Hematopoietic multipotent progenitor cell treated with erythropoietin and hydrocortisone succinate and interleukin-3 and kit ligand, for 8 days (in vitro differentiated cells): Measurements from ENCODE around the gene MB.
"Not testable (repeated sequence)": the region's sequence is repeated elsewhere in the genome, so short reads cannot be mapped to it uniquely, and the experiment has no call there.

ENCODE experiments used
- DNase-seq: peaks from one replicate; pipeline ENCODE4 v3.0.0-alpha.2; 2015

The MB gene

DNA sequence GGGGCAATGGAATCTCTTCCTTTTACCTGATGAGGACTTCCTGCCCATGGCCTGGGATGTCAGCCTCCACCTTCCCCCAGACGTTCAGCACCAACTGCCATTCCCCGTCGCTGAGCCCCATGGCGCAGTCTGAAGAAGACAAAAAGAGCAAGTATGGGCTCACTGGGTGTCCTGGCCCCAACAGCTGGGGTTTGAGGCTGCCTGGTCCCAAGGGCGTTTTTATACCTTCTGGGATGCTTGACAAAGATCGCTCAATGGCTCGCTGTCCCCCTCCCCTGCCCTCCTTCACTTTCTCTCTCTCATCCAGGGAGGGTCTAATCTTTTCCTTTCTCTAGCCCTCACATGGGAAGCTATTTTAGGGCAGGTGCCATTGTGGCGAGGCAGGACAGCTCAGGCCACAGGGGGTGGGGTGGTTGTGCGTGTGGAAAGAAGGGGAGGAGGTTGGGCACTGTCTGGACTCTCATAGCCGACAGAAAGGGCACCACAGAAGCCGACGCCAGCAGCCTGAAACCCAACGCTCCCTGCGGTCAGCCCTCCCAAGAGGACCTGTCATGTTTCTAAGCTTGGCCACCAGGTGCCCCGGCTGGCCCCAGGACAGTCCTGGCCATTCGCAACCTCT lies at the start of gene MB:
MB (minus strand) TSS at position 193 of the 619 bp plus-strand sequence; CDS start at position 121, 72 bp downstream.
- no peak for DNase-seq

DNA sequence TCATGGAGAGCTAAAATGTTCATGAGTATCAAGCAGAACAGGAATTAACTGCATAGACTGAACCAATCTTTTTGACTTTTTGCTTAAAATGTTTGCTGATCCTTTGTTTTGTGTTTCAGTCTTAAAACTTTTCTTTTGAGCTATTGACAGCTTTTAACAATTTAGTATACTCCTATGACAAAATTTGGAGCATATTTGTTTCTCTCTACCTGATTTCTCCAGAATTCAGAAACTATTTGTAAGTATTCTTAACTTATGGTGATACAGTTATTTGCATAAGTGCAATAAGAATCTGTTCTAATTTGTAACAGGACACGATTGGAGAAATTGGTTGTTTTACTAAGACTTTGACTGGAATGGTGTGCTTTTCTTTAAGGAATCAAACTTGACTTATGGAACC lies 49.6 kb upstream of the MB start:
- DNase-seq, result not testable (repeated sequence)

DNA sequence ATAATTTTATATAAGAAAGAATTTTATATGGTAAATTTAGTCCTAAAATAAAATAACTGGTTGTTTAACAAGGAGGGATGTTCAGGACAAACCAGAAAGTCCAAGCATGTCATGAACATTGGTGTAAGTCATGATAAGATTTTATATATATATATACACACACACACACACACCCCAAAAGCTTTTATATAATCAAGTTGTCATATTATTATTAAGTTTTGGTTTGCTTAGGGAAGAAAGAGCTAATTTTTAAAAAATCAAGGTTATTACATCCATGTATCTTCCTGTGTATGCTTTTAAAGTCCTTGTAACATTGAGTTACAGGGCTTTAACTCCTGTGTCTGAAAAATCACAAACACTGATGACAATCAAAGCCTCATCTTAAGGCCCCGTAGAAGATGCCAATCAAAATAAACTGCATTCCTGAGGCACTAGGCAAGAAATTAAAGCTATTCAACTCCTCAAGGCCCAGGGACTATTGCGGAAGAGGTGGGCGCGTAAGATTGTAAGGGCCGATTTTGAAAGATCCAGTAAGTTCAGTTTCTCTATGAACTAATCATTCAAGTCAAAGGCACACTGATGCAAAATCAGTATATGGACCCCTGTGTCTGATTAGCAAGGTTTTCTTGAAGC lies 47.9 kb upstream of the MB start:
- no peak for DNase-seq

DNA sequence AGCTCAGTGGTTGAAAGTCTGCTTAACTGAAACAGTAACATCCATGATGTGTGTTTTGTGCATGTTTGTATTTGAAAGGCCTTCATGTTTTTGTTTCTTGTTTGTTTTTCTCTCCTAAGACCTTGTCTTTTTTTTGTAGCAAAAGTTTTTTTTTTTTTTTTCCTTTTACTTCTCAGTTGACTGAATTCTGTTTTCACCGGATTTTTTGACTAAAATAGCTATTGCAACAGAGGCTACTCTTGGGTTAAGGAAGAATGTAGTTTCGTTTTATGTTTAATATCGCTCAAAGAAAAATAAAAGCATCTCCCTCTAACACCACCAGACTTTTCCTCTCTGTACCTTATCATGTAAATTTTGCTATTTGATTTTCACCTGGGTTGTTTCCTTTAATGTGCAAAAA lies 46.2 kb upstream of the MB start:
- no peak for DNase-seq

DNA sequence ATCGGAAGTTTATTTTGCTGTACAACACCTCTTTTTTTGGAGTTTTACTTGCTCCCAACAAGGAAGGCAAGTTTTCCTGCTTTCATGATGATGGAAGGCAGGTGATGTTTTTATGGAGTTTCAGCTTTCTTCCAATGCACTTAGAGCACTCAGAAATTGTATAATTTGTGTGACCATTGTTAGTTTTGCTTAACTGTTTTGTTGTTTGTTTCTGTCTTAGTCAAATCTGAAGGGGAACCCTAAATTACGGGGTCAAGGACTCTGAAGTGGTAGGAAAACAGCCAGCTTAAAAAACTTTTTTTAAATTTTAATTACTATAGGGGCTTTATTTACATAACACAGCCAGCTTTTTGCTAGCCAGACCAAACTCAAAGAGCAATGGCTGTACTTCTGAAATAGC lies 45.8 kb upstream of the MB start:
- no peak for DNase-seq

DNA sequence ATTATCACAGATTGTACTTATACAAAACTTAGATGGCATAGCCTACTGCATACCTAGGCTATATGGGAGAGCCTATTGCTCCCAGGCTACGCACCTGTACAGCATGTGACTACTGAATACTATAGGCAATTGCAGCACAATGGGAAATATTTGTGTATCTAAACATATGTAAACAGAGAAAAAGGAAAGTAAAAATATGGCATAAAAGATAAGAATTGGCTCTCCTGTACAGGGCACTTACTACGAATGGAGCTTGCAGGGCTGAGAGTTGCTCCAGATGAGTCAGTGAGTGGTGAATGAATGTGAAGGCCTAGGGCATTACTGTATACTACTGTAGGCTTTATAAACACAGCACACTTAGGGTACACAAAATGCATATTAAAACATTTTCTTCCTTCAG lies 44.3 kb upstream of the MB start:
- peak; percentile 16 for DNase-seq

DNA sequence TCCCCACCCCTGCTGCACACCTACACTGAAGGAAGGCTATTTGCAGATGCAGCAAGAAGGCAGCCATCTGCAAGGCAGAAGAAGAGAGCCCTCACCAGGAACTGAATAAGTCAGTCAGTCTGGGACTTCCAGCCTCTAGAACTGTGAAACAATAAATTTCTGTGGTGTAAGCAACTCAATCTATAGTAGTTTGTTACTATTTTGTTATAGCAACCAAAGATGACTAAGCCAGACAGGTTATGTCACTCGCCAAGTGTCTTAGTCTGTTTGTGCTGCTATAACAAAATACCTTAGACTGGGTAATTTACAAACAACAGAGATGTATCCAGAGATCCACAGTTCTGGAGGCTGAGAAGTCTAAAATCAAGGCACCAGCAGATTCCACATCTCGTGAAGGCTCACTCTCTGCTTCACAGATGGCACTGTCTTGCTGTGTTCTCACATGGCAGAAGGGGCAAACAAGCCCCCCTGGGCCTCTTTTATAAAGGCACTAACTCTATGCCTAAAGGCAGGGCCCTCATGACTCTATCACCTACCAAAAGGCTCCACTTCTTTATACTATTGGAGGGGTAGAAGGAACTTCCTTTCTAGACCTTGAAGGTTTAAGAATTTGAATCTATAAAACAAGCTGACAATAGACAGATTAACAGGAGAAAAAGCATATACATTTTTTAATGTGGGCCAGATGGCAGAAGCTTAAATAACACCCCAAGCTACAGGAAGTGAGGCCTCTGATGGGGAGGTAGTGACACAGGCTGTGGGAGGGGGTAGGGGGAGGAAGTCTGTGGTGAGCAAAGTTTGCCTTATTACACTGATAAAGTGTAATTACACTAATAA lies 43.4 kb upstream of the MB start:
- no peak for DNase-seq

DNA sequence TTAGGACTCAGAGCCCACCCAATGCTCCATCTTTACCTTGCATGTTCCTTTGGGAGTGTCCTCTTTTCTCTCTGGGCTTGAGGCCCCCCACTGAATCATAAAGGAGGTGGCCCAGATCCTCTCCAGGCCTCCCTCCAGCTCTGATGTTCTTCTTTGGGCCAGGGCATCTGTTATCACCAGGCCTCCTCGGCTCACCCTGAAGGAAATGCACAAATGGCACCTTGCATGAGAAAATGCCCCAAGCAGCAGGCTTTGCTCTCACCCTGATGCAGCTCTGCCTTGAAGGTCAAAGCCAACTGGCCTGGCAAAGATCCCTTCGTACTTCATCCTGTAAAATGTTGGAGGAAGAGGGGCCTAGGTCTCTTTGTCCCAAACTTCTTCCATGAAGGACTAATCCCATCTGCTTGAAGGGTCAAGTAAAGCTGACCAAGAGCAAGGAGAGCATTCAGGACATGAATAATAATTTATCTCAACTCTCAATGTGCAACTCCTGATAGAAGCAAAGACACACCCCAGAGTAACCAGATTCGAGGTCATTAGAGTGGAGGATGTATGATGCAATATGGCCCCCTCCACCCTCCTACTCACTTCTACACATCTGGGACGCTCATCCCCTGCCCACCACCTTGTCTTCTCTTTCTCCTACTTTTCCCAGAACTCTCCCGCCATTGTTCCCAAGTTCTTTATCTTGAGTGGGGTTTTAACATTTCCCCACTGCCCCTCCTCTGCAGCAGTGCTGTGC lies 40.6 kb upstream of the MB start:
- peak; percentile 24 for DNase-seq

DNA sequence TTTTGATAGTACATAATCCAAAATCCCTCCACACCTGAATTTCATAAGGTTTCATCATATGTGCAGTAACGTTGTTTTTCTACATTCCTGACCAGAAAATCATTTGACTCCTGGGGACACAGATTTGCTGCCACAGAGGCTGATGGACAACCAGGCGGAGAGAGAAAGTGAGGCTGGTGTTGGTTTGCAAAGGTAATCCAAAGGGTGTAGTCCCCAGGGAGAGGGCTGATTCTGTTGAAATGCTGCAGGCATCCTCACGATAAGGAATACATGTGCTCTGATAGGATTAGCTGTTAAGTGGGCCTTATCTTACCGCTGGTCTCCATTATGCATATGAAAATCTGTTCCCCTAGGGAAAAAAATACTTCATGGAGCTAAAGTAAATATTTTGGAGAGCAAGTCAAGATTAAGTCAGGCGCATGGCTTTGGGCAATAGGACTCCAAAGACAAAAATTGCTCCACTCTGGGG lies 39.2 kb upstream of the MB start:
- no peak for DNase-seq

DNA sequence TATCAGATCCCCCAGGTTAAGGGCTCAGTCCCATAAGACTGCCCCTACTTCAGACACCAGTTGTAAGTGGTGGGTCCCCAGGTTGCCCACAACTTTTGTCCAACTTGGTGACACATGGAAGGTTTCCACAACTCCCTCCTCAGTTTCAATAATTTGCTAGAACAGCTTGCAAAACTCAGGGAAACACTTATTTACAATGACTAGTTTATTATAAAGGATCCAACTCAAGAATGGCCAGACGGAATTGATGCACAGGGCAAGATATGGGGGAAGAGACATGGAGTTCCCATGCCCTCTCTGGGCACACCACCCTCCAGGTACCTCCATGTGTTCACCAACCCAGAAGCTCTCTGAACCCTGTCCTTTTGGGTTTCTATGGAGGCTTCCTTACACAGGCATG lies 36.7 kb upstream of the MB start:
- no peak for DNase-seq

DNA sequence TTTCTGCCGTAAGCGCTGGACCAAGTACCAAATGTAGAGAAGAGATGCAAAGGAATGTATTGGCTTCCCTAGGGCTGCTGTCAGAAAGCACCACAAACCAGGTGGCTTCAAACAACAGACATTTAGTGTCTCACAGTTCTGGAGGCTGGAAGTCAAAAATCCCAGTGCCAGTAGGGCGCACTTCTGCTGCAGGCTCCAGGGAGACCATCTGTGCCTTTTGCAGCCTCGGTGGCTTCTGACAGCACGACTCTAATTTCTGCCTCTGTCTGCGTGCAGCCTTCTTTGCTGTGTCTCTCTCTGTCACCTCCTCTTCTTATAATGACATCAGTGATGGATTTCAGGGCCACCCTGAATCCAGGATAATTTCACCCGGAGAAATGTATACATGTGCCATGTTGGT lies 34.0 kb upstream of the MB start:
- no peak for DNase-seq

DNA sequence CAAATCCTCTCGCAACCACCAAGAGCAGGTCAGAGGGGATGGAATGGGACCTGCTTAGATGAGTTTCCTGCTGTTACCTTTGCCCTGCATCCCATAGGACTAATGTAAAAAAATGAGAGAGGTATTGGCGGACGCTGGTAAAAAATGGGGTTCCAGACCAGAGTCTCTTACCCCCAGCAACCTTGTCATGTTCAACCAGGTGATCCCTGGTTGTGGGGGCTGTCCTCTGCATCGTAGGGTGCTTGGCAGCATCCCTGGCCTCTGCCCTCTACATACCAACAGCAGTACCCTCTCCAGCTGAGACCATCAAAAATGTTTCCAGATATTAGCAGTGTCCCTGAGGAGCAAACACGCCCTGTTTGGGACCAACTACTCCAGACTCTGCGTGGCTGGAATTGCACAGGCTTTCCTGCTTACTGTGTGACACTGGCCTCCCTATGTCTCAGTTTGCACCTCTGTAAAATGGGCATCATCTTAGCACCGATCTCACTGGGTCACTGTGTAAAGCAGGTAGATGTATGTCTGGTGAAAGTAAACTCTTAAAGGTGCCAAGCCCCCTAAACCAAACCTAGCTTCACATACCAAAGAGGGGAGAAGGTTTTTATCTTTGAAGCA lies 32.6 kb upstream of the MB start:
- DNase-seq, result no peak

DNA sequence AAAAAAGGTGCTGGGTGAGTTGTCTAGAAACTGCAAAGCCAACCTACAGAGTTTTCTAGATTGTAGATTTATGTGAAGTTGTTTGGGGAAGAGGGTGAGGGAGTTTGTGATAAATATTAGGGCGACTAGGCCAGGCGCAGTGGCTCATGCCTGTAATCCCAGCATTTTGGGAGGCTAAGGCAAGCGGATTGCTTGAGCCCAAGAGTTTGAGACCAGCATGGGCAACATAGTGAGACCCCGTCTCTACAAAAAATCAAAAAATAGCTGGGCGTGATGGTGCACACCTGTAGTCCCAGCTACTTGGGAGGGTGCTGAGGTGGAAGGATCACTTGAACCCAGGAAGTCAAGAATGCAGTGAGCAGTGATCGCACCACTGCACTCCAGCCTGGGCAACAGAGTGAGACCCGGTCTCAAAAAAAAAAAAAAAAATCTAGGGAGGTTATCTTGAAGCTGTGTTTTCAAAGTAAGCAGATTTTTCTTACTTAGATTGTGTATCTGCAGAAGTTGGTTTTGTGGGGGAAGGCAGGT lies 32.0 kb upstream of the MB start:
- no peak for DNase-seq

DNA sequence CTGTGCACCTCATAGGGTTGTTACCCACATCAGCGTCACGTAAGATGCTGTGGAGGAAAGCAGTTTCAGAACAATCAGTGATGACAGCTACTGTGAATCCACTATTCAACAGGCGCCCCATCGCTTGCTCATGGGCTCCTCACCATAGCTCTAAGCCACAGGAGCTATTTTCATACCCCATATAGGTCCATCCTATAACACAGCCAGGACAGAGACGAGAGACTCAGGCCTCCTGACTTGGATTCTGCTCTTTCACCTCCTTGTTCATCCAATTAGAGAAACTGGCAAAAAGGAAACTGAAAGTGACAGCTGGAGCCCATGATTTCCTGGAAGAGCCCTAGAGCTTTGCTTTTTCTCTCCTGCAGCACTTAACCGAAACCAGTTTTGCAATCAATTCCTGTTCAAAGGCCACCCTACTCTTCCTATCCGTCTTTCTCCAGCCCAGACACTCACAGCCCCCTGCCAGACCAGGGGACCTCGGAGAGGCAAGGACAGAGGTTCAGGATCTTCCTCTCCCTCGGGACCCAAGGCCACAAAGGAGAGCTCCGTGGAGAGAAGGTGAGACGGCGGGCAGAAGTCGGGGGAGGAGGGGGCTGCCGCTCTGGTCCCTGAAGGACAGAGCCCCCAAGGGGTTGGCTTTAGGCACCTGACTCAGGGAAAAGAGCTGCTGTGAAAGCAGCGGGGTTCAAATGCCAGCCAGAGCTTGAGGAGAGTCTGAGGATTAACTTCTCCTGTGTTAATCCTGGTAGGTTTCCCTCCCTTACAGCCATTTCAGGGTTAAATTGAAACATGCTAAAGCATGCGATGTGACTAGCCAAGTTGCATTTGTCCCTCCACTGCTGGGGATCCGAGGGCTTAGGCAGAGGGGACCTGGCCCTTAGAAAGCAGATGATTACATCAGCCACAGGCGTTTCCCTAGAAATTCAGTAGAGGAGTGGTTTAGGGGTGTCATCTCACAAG lies 31.2 kb upstream of the MB start, which contains the start of gene APOL6:
APOL6 (plus strand) TSS at position 381 of the 960 bp plus-strand sequence. CDS start 7,980 bp downstream, outside the sequence.
- peak; percentile 74 for DNase-seq

DNA sequence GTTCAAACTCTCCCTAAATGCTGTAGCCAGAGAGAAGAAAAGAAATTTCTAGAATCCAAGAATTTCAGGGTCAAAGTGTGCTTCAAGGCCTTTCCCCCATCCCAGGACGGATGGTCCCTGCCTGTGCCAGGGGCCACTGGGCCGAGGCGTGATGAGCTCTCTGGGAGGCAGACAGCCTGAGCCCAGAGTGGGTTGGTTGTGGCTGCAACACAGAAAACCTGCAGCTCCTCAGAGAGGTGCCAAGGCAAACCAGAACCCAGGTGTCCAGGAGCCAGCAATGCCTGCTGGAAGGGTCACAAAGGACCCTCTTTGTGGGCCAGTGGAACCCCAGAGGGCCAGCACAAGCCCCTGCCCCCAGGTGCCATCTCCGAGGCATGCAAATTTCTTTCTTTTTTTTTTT lies 28.5 kb upstream of the MB start:
- DNase-seq, result no peak

DNA sequence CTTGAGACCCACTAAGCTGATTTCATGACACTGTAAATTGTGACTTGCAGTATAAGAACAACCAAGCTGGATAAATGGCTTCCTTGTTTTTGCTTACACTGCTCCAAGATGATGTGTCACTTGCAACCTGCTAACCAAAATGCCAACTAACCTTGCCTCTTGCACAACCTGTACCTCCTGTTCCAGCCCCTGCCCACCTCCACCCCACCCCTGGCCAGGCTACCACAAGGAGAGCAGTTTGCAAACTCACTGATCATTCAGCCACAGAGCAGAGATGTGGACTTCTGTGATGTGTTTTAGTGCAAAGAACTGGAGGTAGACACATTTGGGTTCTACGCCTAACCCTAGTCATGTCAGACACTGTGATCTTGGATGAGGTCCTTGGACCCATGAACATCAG lies 26.9 kb upstream of the MB start:
- no peak for DNase-seq

DNA sequence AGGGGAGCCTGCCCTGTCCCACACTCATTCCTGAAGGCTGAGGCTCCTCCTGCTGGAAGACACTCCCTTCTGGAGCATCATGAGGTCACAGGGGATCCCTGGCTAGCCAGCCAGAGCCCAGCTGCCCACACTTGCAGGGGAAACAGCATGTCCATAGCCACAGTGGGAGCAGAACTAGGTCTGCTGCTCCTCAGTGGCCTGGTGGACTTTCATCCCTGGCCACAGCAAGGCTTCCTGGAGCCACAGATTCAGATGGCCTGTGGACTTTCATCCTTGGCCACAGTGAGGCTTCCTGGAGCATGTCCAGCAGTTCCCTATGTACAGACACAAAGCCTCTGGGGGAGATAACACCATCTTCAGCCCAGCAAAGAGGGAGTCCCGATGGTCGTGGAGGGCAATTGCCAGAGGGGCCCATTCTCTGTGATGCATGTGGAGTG lies 25.2 kb upstream of the MB start:
- no peak for DNase-seq

DNA sequence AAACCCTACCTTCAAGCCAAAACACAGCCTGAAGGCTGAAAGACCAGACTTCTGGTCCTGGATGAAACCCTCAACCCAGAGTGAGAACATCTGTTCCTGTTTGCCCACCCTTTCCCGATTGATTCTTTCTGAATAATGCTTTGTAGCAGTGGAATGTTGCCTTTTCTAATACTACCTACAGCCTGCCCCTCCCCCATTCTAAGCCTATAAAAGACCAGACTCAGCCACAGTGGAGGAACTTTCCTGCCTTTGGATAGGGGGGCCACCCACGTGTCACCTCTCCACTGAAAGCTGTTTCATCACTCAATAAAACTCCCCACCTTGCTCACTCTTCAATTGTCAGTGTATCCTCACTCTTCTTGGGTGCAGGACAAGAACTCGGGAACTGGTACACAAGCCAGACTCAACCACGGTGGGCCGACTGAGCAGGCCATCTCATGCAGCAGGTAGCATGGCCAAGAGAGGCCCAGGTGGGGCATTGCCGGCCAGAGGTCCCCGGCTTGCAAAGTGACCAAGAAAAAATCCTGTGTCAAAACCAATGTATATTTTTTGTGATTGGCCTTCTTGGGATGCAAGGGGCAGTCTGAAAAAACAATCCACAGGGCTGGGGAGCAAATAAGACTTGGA lies 24.5 kb upstream of the MB start:
- DNase-seq, result no peak

DNA sequence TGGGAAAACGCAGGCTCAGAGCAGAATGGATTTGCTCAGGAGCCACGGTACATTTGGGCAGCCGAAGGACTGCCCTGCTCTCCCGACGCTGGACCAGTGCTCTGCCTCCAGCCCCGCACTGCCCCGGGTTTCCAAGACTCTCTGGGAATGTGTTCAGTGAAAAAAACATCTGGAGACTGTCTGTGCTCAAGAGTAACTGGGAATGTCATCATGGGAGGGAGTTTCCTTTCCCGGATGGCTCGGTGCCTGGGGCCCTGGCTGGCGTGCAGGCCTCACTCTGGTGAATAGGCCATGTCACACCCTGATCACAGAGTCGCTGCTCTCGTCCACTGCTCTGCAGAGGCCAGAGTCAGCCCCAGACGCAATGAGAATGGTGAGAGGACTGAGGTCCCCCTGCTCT lies 21.3 kb upstream of the MB start:
- no peak for DNase-seq

DNA sequence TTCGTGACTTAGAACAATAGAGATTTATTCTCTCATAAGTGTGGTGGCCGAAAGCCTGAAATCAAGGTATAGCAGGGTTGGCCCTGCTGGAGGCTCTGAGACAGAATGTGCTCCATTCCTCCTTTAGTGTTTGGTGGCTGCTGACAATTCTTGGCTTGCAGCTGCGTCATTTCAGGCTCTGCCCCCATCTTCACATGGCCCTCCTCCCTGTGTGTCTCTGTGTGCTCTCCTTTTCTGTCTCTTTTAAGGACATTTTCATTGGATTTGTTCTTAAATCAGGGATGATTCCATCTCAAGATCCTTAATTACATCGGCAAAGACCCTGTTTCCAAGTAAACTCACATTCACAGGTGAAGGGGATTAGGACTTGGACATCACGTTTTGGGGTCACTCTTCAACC lies 20.9 kb upstream of the MB start:
- DNase-seq, result no peak

DNA sequence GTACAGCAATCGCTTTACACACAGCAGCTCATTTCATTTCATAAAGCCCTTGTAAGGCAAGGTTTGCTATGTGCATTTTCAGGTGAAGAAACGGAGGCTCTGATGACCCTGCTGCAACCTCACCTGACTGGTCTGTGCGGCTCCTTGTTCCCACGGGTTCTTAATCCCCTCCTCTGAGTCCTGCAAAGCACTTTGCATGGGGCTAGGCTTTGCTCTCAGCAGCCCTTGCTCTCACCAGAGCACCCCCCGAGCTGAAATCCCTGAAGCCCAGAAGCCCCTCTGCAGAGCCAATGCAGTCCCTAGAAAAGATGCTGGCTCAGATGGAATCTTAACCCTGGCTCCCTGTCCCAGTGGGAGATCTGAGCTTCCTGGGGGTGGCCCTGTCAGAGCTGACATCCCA lies 20.1 kb upstream of the MB start:
- no peak for DNase-seq
